ENCODE results near the gene CYB5D1. TPM values are rescaled to one million over a fixed set of nuclear protein-coding genes. Genes with fewer than 3 reads are reported as not detected.
A peak's percentile ranks its signal among the peaks of the same experiment; 100 is the strongest.

CYB5D1 gene
- total RNA-seq, 1 donor from 2014 or later, result 21.1 TPM

GRCh38 chr17:7834957-7835813 lies 22.6 kb upstream of the CYB5D1 start:
- H3K27ac Mint-ChIP-seq (ENCODE audit: unreplicated experiment), result peak overlapping the region; percentile 98
- peaks cover 29% of the 10 kb centered on the region for H3K4me1 Mint-ChIP-seq (ENCODE audit: low read depth, unreplicated experiment)
- H3K36me3 ChIP-seq (ENCODE audit: insufficient read depth, low read length), result no peaks in the 10 kb centered on the region
- H3K9ac ChIP-seq (ENCODE audit: low read length), result peak overlapping the region; percentile 94
- peak overlapping the region; percentile 100 for H3K4me2 ChIP-seq (ENCODE audit: low read length)
- peaks cover 47% of the 10 kb centered on the region for H3K4me1 ChIP-seq (ENCODE audit: insufficient read depth, low read length)
- no peaks in the 10 kb centered on the region for H3K9me3 Mint-ChIP-seq (ENCODE audit: unreplicated experiment)
- H3K79me2 ChIP-seq (ENCODE audit: insufficient read depth, low read length), result peaks cover 18% of the 10 kb centered on the region
- H3K27me3 Mint-ChIP-seq (ENCODE audit: low read depth, unreplicated experiment), result peaks cover 30% of the 10 kb centered on the region
- H3K9me3 ChIP-seq (ENCODE audit: insufficient read depth, low read depth, low read length), result no peaks in the 10 kb centered on the region
- H3K27ac ChIP-seq (ENCODE audit: low read depth, low read length), result peak overlapping the region; percentile 97
- TF ChIP-seq, protein P1, sequence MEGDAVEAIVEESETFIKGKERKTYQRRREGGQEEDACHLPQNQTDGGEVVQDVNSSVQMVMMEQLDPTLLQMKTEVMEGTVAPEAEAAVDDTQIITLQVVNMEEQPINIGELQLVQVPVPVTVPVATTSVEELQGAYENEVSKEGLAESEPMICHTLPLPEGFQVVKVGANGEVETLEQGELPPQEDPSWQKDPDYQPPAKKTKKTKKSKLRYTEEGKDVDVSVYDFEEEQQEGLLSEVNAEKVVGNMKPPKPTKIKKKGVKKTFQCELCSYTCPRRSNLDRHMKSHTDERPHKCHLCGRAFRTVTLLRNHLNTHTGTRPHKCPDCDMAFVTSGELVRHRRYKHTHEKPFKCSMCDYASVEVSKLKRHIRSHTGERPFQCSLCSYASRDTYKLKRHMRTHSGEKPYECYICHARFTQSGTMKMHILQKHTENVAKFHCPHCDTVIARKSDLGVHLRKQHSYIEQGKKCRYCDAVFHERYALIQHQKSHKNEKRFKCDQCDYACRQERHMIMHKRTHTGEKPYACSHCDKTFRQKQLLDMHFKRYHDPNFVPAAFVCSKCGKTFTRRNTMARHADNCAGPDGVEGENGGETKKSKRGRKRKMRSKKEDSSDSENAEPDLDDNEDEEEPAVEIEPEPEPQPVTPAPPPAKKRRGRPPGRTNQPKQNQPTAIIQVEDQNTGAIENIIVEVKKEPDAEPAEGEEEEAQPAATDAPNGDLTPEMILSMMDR (IDR thresholded peaks at IDR 0.05; ENCODE audit: insufficient read depth, low read depth, low read length), result peak; percentile 39
- TF ChIP-seq EZH2 (IDR thresholded peaks at IDR 0.05; ENCODE audit: insufficient read depth, low read length), result no peak
- H3K4me3 Mint-ChIP-seq (ENCODE audit: unreplicated experiment), result peak overlapping the region; percentile 91
- DNase-seq (ENCODE audit: low read depth) (peak; percentile 95), FAIRE-seq (no peak)
- H3K27me3 ChIP-seq (ENCODE audit: insufficient read depth, low read length), result peaks cover 3% of the 10 kb centered on the region
- H3K4me3 ChIP-seq (ENCODE audit: insufficient read depth, low read depth, low read length), result peak overlapping the region; percentile 77
- H3K36me3 Mint-ChIP-seq (ENCODE audit: low read depth, unreplicated experiment), result peaks cover 4% of the 10 kb centered on the region
- H2AFZ ChIP-seq (ENCODE audit: low read depth, low read length), result peak overlapping the region; percentile 94
- peaks cover 19% of the 10 kb centered on the region for H4K20me1 ChIP-seq (ENCODE audit: insufficient read depth, low read length)

DNA sequence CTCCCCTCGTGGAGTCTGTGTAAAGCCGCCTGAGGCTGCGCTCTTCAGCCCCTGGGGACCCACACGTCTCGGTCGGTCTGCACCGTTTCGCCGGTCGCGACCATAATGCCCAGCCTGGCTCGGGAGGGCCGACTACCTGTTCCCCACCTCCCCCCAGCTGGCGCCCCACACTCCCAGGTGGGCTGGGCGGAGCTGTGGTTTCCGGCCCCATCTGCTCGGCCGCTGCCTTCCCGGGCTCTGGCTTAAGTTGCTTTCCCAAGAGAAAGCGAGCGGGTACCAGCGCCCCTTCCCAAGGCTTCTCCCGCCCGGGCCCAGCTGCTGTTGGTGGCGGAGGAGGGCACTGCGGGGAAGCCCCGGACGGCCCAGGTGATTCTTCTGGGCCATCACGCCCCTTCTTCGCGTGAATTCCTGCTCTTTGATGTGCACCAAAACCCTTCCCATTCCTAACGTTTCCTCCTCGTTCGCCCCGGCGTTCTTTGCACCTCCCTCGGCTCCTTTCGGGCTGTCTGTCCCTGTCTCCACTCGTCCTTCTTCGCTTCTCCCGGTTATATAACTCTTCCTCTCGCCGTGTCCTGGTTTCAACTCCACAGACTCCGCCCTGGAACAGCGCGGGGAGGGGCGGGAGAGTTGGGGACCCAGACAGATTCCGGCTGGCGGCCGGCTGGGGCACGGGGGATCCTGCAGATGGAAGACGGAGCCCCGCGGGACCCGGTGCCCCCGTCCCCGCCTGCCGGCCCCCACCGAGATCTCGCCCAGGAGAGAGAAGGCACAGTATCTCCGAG lies 21.8 kb upstream of the CYB5D1 start:
- H2AFZ ChIP-seq (ENCODE audit: low read depth, low read length), result peak overlapping the region; percentile 82
- Mint-ChIP-seq H3K4me1 (ENCODE audit: low read depth, unreplicated experiment) (peaks cover 37% of the 10 kb centered on the region), H3K4me3 (ENCODE audit: unreplicated experiment) (peak overlapping the region; percentile 95), H3K27ac (ENCODE audit: unreplicated experiment) (peak overlapping the region; percentile 89), H3K9me3 (ENCODE audit: unreplicated experiment) (no peaks in the 10 kb centered on the region), H3K36me3 (ENCODE audit: low read depth, unreplicated experiment) (peaks cover 4% of the 10 kb centered on the region), H3K27me3 (ENCODE audit: low read depth, unreplicated experiment) (peaks cover 22% of the 10 kb centered on the region)
- H3K27me3 ChIP-seq (ENCODE audit: insufficient read depth, low read length), result no peaks in the 10 kb centered on the region
- no peaks in the 10 kb centered on the region for H3K36me3 ChIP-seq (ENCODE audit: insufficient read depth, low read length)
- H3K4me3 ChIP-seq (ENCODE audit: insufficient read depth, low read depth, low read length), result peak overlapping the region; percentile 77
- no peaks in the 10 kb centered on the region for H3K9me3 ChIP-seq (ENCODE audit: insufficient read depth, low read depth, low read length)
- peaks cover 27% of the 10 kb centered on the region for H4K20me1 ChIP-seq (ENCODE audit: insufficient read depth, low read length)
- DNase-seq (ENCODE audit: low read depth), result peak; percentile 47
- H3K4me1 ChIP-seq (ENCODE audit: insufficient read depth, low read length), result peaks cover 50% of the 10 kb centered on the region
- peak overlapping the region; percentile 93 for H3K27ac ChIP-seq (ENCODE audit: low read depth, low read length)
- peak overlapping the region; percentile 94 for H3K9ac ChIP-seq (ENCODE audit: low read length)
- FAIRE-seq, result no peak
- peak overlapping the region; percentile 100 for H3K4me2 ChIP-seq (ENCODE audit: low read length)
- TF ChIP-seq, protein P1 (IDR thresholded peaks at IDR 0.05; ENCODE audit: insufficient read depth, low read depth, low read length), result no peak
- peaks cover 25% of the 10 kb centered on the region for H3K79me2 ChIP-seq (ENCODE audit: insufficient read depth, low read length)

Measured in astrocyte (in vitro differentiated cells and primary cell).